Mucosa of stomach (tissue), 1 donor: Measurements from ENCODE around the gene NPHP4.

ENCODE experiments used
- H3K27me3 ChIP-seq: one replicate; pipeline ENCODE4 v1.7.0; 2013; ENCODE audit warnings: mild to moderate bottlenecking, low read length; ENCODE audit not compliant: control insufficient read depth, insufficient read depth
- H3K36me3 ChIP-seq: one replicate; pipeline ENCODE4 v1.7.0; 2013; ENCODE audit warnings: low read length; ENCODE audit not compliant: control insufficient read depth, insufficient read depth
- H3K4me1 ChIP-seq: one replicate; pipeline ENCODE4 v1.7.0; 2013; ENCODE audit warnings: mild to moderate bottlenecking, low read length; ENCODE audit not compliant: control insufficient read depth, insufficient read depth
- H3K4me3 ChIP-seq: one replicate; pipeline ENCODE4 v1.7.0; 2013; ENCODE audit warnings: low read length
- H3K9ac ChIP-seq: one replicate; pipeline ENCODE4 v1.7.0; 2013; ENCODE audit warnings: mild to moderate bottlenecking, low read length, moderate library complexity
- H3K9me3 ChIP-seq: one replicate; pipeline ENCODE4 v1.7.0; 2013; ENCODE audit warnings: mild to moderate bottlenecking, low read length, moderate library complexity; ENCODE audit not compliant: control insufficient read depth
- donor health status: Pancreatic carcinoma.

Gene NPHP4

GRCh38 chr1:5887971-5888361 lies 104.3 kb downstream of the NPHP4 start:
- Histone ChIP-seq H3K9ac (no peak overlapping the region), H3K9me3 (no peaks in the 10 kb centered on the region), H3K36me3 (no peaks in the 10 kb centered on the region), H3K4me1 (no peaks in the 10 kb centered on the region), H3K4me3 (no peak overlapping the region), H3K27me3 (no peaks in the 10 kb centered on the region)

GRCh38 chr1:5887349-5887970 lies 104.8 kb downstream of the NPHP4 start:
- no peak overlapping the region for H3K4me3 ChIP-seq
- no peak overlapping the region for H3K9ac ChIP-seq
- H3K4me1 ChIP-seq, result no peaks in the 10 kb centered on the region
- no peaks in the 10 kb centered on the region for H3K36me3 ChIP-seq
- no peaks in the 10 kb centered on the region for H3K9me3 ChIP-seq
- H3K27me3 ChIP-seq, result no peaks in the 10 kb centered on the region

DNA sequence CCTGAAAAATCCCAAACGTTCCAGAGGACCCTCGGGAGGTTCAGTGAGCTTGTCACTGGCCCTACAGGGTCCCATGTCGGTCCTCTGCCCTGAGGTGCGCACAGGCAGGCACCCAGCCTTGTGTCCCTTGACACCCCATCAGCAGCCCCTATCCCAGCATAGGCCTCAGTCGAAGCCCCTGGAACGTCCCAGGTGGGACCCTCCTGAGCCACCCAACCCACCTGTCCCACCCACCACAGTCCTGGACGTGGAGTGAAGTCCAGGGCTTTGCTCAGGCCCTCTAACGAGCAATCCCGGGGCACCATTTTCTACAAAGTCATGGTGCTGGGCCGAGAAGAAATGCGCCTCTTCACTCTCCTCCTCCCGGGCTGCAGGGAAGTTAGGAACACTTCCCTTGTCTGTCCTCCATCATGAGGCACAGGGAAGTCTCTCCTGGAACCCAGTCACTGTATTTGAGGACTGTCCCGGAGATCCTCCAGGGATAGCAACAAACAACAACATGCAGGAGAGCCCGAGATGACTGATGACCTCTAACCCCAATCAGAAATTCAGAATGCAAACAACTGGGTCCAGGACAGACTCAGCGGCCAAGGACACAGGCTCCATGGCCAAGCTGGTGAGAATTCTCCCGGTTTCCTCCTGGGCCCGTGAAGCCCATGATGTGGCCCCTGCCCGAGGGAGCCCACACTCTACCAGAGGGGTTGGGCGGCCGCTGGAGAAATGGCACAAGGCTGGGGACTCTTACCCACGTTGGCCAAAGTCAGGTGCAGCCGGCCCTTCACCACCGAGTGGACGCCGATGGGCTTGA lies 105.5 kb downstream of the NPHP4 start:
- Histone ChIP-seq H3K4me1 (no peaks in the 10 kb centered on the region), H3K4me3 (no peak overlapping the region), H3K9ac (no peak overlapping the region), H3K27me3 (no peaks in the 10 kb centered on the region), H3K36me3 (no peaks in the 10 kb centered on the region), H3K9me3 (no peaks in the 10 kb centered on the region)

DNA sequence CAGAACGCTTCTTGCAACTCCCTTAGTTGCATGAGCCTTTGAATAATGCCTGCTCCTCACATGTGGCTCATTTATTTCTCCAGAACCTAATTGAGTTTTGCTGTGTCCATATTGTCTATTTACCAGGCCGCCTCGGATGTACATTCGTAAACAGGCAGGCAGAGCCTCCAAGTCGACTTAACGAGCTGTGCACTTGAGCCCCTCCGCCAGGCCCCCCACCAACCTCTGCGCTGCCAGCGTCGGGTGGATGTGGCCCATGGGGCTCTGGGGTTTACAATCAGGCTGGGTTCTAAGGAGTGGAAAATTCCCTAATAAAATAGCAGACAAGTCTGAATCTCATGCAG lies 106.1 kb downstream of the NPHP4 start:
- no peaks in the 10 kb centered on the region for H3K36me3 ChIP-seq
- no peak overlapping the region for H3K9ac ChIP-seq
- H3K4me1 ChIP-seq, result no peaks in the 10 kb centered on the region
- no peak overlapping the region for H3K4me3 ChIP-seq
- H3K27me3 ChIP-seq, result no peaks in the 10 kb centered on the region
- H3K9me3 ChIP-seq, result no peaks in the 10 kb centered on the region

GRCh38 chr1:5885471-5886139 lies 106.6 kb downstream of the NPHP4 start:
- H3K36me3 ChIP-seq, result no peaks in the 10 kb centered on the region
- H3K9ac ChIP-seq, result no peak overlapping the region

GRCh38 chr1:5884110-5884509 lies 108.1 kb downstream of the NPHP4 start:
- H3K4me1 ChIP-seq, result no peaks in the 10 kb centered on the region
- H3K36me3 ChIP-seq, result no peaks in the 10 kb centered on the region
- no peaks in the 10 kb centered on the region for H3K9me3 ChIP-seq
- H3K9ac ChIP-seq, result no peak overlapping the region
- no peak overlapping the region for H3K4me3 ChIP-seq
- no peaks in the 10 kb centered on the region for H3K27me3 ChIP-seq

More at GRCh38 chr1:5885471-5886139, 106.6 kb downstream of the NPHP4 start:
- no peaks in the 10 kb centered on the region for H3K4me1 ChIP-seq
- no peaks in the 10 kb centered on the region for H3K27me3 ChIP-seq
- no peaks in the 10 kb centered on the region for H3K9me3 ChIP-seq
- no peak overlapping the region for H3K4me3 ChIP-seq

DNA sequence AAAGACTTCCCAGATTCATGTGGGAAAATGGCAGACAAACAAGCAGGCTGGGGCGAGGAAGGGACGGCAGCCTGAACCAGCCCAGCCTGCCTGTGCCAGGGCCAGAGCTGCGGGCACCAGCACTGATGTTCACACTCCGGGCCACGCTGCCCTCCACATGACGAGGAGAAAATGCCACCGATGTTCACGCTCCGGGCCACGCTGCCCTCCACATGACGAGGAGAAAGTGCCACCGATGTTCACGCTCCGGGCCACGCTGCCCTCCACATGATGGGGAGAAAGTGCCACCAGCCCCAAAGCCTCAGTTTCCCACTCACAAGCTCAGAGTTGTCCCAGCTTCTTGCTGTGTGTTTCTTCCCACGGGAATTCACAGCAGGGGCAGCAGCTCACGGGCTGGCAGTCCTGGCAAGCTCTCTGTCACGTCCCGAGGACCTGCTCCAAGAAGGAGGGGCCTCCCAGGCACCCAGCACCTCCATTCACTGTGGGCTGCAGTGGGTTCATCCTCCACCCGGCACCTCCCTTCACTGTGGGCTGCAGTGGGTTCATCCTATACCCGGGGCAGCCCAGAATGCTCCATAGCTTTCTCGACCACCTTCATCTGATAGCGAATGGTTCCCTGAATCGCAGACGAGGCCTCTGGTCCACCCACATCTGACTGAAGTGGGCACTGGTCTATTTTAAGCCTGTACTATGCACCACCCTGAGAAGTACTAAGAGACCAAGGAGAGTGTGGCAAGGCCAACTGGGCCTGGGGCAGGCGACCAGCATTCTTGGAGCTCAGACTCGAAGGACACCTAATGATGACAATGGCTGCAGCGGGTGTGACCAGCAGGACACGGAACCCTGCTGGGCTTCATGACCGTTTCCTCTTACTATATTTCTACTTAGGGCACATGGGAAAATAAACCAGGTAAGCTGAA lies 108.8 kb downstream of the NPHP4 start:
- no peak overlapping the region for H3K4me3 ChIP-seq
- H3K9me3 ChIP-seq, result no peaks in the 10 kb centered on the region
- H3K36me3 ChIP-seq, result no peaks in the 10 kb centered on the region
- no peak overlapping the region for H3K9ac ChIP-seq
- no peaks in the 10 kb centered on the region for H3K27me3 ChIP-seq
- H3K4me1 ChIP-seq, result no peaks in the 10 kb centered on the region

DNA sequence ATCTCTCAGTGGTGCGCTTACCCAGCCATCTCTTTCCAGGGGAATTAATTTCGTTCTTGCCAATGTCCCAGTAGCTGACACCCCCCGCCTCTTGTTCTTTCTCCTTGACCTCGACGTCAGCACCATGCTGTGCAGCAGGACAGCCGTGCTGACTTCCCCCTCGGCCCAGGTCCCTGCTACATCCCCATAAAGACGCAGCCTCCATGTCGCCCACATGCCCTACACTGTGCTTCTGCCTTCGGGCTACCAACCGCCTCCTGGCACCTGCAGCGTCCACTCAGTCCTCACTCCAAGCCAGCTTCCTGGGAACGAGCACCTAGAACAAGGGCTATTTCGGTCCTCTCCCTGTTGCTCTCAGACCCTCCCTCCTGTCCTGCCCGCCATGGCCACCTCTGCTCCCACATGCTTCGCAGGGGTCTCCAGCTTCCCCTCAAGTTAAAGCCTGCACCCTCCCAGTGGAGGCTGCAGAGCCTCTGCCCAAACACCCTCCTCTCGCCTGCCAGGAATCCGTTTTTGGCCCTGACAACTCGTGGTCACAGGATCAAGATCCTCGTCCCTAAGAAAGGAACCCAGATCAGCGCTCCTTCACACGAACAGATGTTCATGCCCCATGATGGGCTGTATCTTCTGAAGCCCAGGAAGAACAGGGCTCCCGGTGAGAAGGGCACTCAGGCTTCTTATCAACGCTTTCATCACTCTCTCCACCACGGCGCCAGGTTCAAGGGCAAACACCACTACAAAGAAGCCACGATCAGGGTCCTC lies 109.7 kb downstream of the NPHP4 start:
- H3K9me3 ChIP-seq, result no peaks in the 10 kb centered on the region
- no peaks in the 10 kb centered on the region for H3K4me1 ChIP-seq
- H3K4me3 ChIP-seq, result no peak overlapping the region
- H3K27me3 ChIP-seq, result no peaks in the 10 kb centered on the region
- H3K36me3 ChIP-seq, result no peaks in the 10 kb centered on the region
- H3K9ac ChIP-seq, result no peak overlapping the region

- H3K9me3 ChIP-seq, result no peaks in the 10 kb centered on the region
- H3K27me3 ChIP-seq, result no peaks in the 10 kb centered on the region
- no peaks in the 10 kb centered on the region for H3K4me1 ChIP-seq
- no peaks in the 10 kb centered on the region for H3K36me3 ChIP-seq
- no peak overlapping the region for H3K9ac ChIP-seq
- no peak overlapping the region for H3K4me3 ChIP-seq
Measured at GRCh38 chr1:5881526-5882222, 110.6 kb downstream of the NPHP4 start.

GRCh38 chr1:5880630-5881405 lies 111.4 kb downstream of the NPHP4 start:
- Histone ChIP-seq H3K9ac (no peak overlapping the region), H3K9me3 (no peaks in the 10 kb centered on the region), H3K4me1 (no peaks in the 10 kb centered on the region), H3K36me3 (no peaks in the 10 kb centered on the region), H3K27me3 (no peaks in the 10 kb centered on the region), H3K4me3 (no peak overlapping the region)
